Dermis microvascular lymphatic vessel endothelial cell (primary cell): ENCODE data around the gene POC1A. TPM values are rescaled to one million over a fixed set of nuclear protein-coding genes. Genes with fewer than 3 reads are reported as not detected.

ENCODE experiments used
- DNase-seq, 2 donors: peaks; one replicate each; pipeline versions ENCODE4 v3.0.0 to v3.0.0-alpha.2; 2010; ENCODE audit warnings: low read depth in 2 of 2
- total RNA-seq: library from RNA; depleted of rRNA; stranded (reverse); fragments of >200 nt; gene quantifications from 2 replicates; pipeline ENCODE4 v1.2.1, GENCODE V29; 2014

Gene POC1A
- total RNA-seq, 1 donor from 2014 or later: 12.5 TPM

DNA sequence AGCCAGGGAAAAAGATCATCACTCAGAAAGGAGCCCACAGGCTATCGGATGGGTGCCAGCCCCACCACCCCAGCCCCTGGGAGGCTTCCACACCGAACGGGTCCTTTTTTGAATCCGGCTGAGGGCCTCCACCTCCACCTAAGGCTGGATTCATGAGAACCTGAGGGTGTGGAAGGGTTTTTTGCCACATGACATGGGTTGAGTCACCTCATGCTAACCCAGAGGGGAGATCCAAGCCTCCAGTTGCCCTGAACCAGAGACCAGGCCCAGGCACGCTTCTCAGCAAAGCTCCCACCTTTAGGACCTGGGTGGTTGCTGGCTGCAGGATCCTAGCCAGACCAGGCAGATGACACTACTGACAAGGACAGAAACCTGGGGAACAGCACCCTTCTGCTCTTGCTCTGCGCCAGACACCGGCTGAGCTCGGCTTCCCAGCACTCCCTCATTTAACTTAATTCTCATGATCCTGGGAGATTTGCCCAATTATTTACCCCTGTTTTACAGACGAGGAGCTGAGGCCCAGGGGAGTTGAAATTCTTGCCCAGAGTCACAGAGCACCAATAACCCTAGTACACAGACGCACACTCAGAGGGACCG lies 123.4 kb downstream of the POC1A start:
- no peak for DNase-seq

GRCh38 chr3:52029535-52029934 lies 124.7 kb downstream of the POC1A start:
- no peak for DNase-seq

GRCh38 chr3:52029053-52029452 lies 125.2 kb downstream of the POC1A start:
- DNase-seq: no peak

DNA sequence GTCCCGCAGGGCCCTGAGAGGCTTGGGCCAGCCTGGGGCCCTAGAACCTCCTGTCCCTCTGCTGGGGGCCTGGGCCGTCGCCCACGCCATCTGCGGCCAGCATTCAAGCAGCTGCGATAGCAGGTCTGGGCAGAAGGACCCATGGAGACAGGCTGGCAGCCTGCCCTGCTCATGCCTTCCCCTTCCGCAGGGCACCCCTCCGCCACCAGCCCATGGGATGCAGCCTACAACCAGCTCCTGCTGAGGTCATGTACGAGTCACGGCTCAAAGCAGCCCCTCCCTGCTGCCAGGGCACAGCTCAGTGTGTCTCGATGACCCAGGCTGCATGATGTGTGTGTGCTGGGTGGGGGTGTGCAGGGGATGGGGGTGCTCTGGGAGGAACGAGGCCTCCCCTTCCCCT lies 125.7 kb downstream of the POC1A start:
- DNase-seq: no peak

GRCh38 chr3:52026041-52026440 lies 128.2 kb downstream of the POC1A start:
- no peak for DNase-seq

DNA sequence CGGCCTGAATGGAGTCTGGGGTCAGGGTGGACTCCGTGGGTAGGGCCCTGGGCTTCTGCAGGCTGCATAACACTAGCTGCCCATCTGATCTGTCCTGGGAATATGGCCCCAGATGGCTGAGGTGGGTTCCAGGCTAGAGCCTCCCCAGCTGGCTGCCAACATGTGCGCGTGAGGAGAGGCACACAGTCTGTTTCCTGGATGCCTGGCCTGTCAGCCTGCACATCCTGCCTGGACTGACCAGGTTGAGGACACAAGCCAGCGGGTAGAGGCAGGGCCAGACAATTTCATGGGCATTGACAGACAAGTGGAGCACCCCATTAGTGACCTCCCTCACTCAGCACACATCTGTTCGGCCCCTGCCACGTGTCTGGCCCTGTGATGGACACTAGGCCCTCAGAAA lies 128.8 kb downstream of the POC1A start:
- DNase-seq: peak; percentile 58 to 83

Other genes with a start within 250 kb of the POC1A start
- 16.9 and 18.6 TPM in 2 replicates for gene RRP9, start 212.5 kb downstream of the POC1A start, total RNA-seq
- 5.6 and 6.7 TPM in 2 replicates for gene PARP3, start 212.1 kb downstream of the POC1A start, total RNA-seq
- gene GPR62, start 199.0 kb downstream of the POC1A start, total RNA-seq: under 0.01 TPM in 1 of 2 replicates, not detected in the other
- gene PCBP4, start 187.0 kb downstream of the POC1A start, total RNA-seq: 16.7 and 18.1 TPM in 2 replicates
- 9.5 and 12.8 TPM in 2 replicates for gene ABHD14B, start 180.4 kb downstream of the POC1A start, total RNA-seq
- gene ABHD14A, start 179.4 kb downstream of the POC1A start, total RNA-seq: 4.2 and 5.3 TPM in 2 replicates
- 19.4 and 23.5 TPM in 2 replicates for gene ACY1, start 170.9 kb downstream of the POC1A start, total RNA-seq
- 811 and 952 TPM in 2 replicates for gene RPL29, start 158.5 kb downstream of the POC1A start, total RNA-seq
- 6.9 and 8.7 TPM in 2 replicates for gene DUSP7, start 97.9 kb downstream of the POC1A start, total RNA-seq
- 43.9 and 46.0 TPM in 2 replicates for gene ALAS1, start 43.7 kb upstream of the POC1A start, total RNA-seq
- gene TLR9, start 71.2 kb upstream of the POC1A start, total RNA-seq: not detected in 2 replicates
- gene TWF2, start 84.7 kb upstream of the POC1A start, total RNA-seq: 128 and 132 TPM in 2 replicates
- gene PPM1M, start 91.3 kb upstream of the POC1A start, total RNA-seq: 11.2 and 13.7 TPM in 2 replicates
- 75.5 and 93.7 TPM in 2 replicates for gene WDR82, start 124.2 kb upstream of the POC1A start, total RNA-seq
- 22.2 and 27.7 TPM in 2 replicates for gene GLYCTK, start 133.4 kb upstream of the POC1A start, total RNA-seq
- 1.0 and 2.8 TPM in 2 replicates for gene DNAH1, start 161.9 kb upstream of the POC1A start, total RNA-seq